Activated CD8-positive, alpha-beta memory T cell treated with anti-CD3 and anti-CD28 coated beads, Interleukin-2, amount 50 U/mL, for 1 hour (primary cell): ENCODE data around the gene ATP1A3.
"Not testable (repeated sequence)": the region's sequence is repeated elsewhere in the genome, so short reads cannot be mapped to it uniquely, and the experiment has no call there.

Source experiments
- DNase-seq: peaks from one replicate; pipeline ENCODE4 v3.0.0-alpha.2; 2020; ENCODE audit errors: extremely low read depth

The ATP1A3 gene

GRCh38 chr19:41947091-41947490 lies 46.9 kb downstream of the ATP1A3 start:
- DNase-seq, result no peak

GRCh38 chr19:41945135-41945766 lies 48.8 kb downstream of the ATP1A3 start:
- peak; percentile 97 for DNase-seq

GRCh38 chr19:41944336-41944735 lies 49.7 kb downstream of the ATP1A3 start:
- DNase-seq, result no peak

- no peak for DNase-seq
These were observed 52.4 kb downstream of the ATP1A3 start for GRCh38 chr19:41941410-41942202.

GRCh38 chr19:41940731-41941409 lies 53.2 kb downstream of the ATP1A3 start:
- no peak for DNase-seq

GRCh38 chr19:41939861-41940730 lies 53.9 kb downstream of the ATP1A3 start:
- DNase-seq, result no peak

GRCh38 chr19:41939209-41939608 lies 54.8 kb downstream of the ATP1A3 start:
- DNase-seq, result not testable (repeated sequence)

GRCh38 chr19:41937525-41938468 lies 56.2 kb downstream of the ATP1A3 start:
- no peak for DNase-seq

GRCh38 chr19:41936961-41937360 lies 57.1 kb downstream of the ATP1A3 start:
- no peak for DNase-seq

- DNase-seq, result peak; percentile 59
These were observed 57.6 kb downstream of the ATP1A3 start for GRCh38 chr19:41936416-41936850.

- no peak for DNase-seq
These were observed 58.1 kb downstream of the ATP1A3 start for GRCh38 chr19:41935760-41936415.

GRCh38 chr19:41934849-41935374 lies 59.1 kb downstream of the ATP1A3 start:
- peak; percentile 66 for DNase-seq

- no peak for DNase-seq
These were observed 60.2 kb downstream of the ATP1A3 start for GRCh38 chr19:41933693-41934426.

GRCh38 chr19:41932720-41933332 lies 61.2 kb downstream of the ATP1A3 start:
- DNase-seq, result no peak

GRCh38 chr19:41932259-41932719 lies 61.7 kb downstream of the ATP1A3 start:
- no peak for DNase-seq

GRCh38 chr19:41930926-41931592 lies 63.0 kb downstream of the ATP1A3 start:
- no peak for DNase-seq

GRCh38 chr19:41930322-41930722 lies 63.7 kb downstream of the ATP1A3 start:
- DNase-seq, result no peak

GRCh38 chr19:41929536-41930071 lies 64.4 kb downstream of the ATP1A3 start:
- DNase-seq, result no peak
